H4 (cell line): Measurements from ENCODE around the gene ZMYM4. TPM values are rescaled to one million over a fixed set of nuclear protein-coding genes. Genes with fewer than 3 reads are reported as not detected.
A peak's percentile ranks its signal among the peaks of the same experiment; 100 is the strongest.

Source experiments
- DNase-seq: peaks from one replicate; pipeline ENCODE4 v3.0.0-alpha.2; 2015; ENCODE audit warnings: low spot score
- total RNA-seq: library from RNA; depleted of rRNA; stranded (reverse); fragments of >200 nt; shearing (Covaris generic); gene quantifications from 2 replicates; pipeline ENCODE4 v1.2.3, GENCODE V29; 2014

ZMYM4 gene
- total RNA-seq, 1 experiment from 2014 or later = 14.4 TPM

DNA sequence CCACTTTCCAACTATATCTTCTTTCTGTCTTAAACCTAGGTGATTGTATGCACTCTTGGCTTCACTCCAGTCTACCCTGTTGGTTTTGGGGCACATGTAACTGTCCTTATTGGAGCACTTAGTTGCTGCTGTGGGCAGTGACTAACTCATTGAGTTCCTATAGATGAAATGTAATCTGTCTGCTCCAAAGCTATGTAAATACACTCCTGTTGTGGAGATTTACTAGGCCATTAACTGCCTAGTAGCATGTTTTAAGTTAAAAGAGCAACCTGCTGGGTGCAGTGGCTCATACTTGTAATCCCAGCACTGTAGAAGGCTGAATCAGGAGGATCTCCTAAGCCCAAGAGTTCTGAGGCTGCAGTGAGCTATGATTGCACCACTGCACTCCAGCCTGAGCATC lies 137.6 kb downstream of the ZMYM4 start:
- no peak for DNase-seq

GRCh38 chr1:35407743-35408142 lies 139.2 kb downstream of the ZMYM4 start:
- DNase-seq = no peak

DNA sequence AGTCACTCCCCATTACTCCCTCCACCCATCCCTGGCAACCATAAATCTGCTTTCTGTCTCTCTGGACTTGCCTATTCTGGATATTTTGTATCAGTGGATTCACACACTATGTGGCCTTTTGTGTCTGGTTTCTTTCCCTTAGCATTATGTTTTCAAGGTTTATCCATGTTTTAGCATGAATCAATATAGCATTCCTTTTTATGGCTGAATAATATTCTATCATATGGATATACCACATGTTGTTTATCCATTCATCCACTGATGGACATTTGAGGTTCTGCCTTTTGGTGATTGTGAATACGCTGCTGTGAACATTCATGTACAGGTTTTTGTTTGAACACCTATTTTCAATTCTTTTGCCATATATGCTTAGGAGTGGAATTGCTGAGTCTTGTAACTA lies 140.4 kb downstream of the ZMYM4 start:
- DNase-seq = no peak

DNA sequence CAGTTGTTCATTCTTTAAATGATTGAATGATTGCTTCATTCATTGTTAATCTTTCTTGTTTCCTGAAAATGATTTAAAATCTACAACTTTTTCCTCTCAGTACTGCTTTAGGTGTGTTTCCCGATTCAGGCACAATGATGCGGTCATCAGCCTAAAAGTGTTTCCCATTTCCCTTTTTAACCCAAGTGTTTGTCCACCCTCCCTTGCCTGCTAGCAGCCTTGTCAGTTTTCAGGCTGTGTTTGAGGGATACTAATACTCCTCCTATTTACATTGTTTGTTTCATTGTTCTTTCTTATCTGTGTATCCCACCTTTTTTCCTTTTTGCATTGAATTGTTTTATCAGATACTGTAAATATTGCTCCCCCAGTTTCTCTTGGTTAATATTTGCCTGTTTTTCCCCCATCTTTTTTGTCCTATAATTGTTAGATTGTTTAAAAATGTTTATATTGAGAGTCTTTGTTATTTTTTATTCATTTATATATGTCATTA lies 157.6 kb downstream of the ZMYM4 start:
- no peak for DNase-seq

- DNase-seq = no peak
Observed at GRCh38 chr1:35428360-35428759, 159.9 kb downstream of the ZMYM4 start.

GRCh38 chr1:35430762-35431161 lies 162.3 kb downstream of the ZMYM4 start:
- no peak for DNase-seq

DNA sequence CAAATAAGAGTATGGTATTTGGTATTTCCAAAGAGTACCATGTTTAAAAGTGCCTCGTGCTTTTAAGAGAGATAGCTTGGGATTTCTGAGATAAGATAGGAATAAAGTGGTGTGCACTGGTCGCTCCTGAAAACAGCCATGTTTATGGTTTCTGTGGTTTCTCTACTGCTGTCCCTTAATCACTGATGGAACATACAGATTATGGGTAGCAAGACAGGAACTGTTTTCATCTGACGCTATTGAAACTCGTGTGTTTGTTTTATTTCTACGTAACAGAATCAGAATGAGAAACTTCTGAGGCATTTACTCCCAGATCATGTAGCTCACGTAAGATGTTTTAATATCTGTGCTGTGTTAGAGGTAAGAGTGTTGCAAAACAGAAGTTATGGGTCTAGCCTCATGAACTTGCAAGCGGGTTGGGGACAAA lies 162.7 kb downstream of the ZMYM4 start:
- DNase-seq = peak; percentile 27

GRCh38 chr1:35432231-35432630 lies 163.7 kb downstream of the ZMYM4 start:
- no peak for DNase-seq

GRCh38 chr1:35433714-35434113 lies 165.2 kb downstream of the ZMYM4 start:
- no peak for DNase-seq

GRCh38 chr1:35434703-35435102 lies 166.2 kb downstream of the ZMYM4 start:
- no peak for DNase-seq

GRCh38 chr1:35436078-35436477 lies 167.6 kb downstream of the ZMYM4 start:
- no peak for DNase-seq

DNA sequence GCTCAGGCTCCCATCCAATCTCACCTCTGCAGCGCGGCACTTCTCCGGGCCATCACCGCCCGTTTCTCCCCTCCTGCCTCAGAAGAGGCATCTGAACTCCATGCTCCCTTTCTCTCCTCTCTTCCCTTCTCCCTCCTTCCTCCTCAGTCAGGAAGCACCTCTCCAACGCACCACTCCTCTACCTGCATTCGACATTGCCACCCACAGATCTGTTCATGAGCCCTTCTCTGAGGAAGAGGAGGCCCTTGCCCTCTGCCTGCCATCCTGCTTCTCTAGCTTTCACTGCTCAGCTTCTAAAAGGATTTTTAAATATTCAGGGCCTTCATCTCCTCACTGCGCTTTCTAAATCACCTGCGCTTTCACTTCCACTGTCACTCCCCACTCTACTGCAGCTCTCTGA lies 168.7 kb downstream of the ZMYM4 start:
- DNase-seq = no peak

GRCh38 chr1:35439626-35440025 lies 171.1 kb downstream of the ZMYM4 start:
- no peak for DNase-seq

DNA sequence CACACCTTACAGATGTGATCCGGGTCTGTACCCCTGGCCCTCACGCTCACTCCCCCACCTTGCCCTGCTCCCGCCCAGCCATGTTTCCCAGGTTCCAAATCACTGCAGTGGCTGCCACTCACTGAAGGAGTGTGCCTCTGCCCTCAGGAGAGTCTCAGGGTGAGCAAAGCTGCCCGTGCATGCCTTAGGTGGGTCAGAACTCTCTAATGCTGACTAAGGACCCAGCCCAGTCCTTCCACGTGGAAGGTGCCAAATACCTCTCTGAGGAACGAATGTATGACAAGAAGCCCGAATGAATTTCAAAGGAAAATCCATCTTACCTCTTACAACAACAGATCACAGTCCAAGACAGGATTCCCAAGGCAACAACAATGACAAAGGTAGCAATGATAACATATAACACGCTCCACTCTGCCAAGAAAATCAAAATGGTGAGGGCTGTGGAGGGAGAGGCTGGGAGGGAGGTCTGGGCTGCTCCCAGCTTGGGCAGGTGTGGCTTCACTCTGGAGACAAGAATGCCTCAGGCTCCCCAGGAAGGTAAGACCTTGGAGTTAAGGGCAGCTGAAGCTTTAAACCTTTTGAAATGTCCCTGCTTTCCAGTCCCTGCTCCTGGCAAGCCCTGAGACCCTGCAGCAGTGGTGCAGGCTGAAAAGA lies 173.5 kb downstream of the ZMYM4 start:
- no peak for DNase-seq

GRCh38 chr1:35442734-35443133 lies 174.2 kb downstream of the ZMYM4 start:
- DNase-seq = no peak

DNA sequence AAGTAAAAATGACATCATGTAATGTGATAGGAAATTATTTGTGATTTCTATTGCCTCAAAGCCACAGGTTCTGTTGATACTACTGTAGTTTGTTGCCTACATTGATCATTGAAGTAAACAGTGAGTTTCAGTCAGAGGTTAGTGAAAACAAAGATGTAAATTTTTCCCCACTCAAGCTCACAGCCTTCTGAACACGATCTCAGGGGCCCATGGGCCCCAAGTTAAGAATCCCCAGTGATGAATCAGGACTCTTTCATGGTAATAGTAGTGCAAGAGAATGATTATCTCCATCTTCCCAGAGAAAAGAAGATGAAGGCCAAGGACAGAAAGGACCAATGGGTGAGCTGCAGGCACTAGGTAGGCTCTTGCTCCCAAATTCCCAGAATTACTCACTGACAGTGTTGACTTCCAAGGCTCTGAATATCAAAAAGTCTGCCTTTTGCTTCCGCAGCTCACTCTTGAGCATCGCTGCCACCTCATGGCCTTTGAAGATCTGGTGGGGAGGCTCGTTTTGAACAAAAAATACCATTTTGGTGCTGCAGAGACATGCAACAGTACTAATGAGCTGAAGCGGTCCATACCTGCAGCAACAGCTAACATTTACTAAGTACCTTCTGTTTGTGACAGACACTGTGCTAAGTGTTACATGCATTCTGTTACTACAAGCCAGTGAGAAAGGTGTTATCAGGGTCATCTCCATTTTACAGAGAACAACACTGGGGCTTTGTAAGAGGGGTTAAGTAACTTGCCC lies 175.4 kb downstream of the ZMYM4 start:
- DNase-seq = no peak

DNA sequence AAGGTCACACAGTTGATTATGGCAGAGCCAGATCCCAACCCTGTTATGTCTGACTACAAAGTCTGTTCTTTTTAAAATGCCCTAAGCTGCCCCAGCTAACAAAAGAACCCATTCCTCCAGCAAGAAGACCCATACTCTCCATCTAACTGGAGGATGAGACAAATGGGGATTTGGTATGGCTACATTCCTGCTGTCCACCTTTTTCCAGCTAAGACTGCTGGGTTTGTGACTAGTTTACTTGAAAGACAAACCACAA lies 175.9 kb downstream of the ZMYM4 start:
- no peak for DNase-seq

DNA sequence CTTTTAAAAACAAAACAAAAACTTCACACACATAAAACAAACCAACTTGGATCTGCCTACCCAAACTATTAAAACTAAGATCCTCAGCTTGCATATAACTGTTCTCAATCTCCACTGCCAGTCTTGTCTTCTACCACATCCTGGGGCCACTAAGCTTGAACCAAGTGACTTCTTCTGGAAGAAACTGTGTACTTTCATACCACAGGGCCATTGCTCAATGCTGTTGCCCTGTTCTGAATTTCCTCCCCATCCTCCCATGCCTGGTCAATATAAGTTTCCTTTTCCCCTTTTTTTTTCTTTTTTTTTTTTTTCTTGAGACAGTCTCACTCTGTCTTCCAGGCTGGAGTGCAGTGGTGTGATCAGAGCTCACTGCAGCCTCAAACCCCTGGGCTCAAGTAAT lies 178.8 kb downstream of the ZMYM4 start:
- no peak for DNase-seq

- peak; percentile 75 for DNase-seq
Observed at GRCh38 chr1:35448344-35448801, 179.9 kb downstream of the ZMYM4 start.

GRCh38 chr1:35449334-35450008 lies 181.0 kb downstream of the ZMYM4 start:
- peak; percentile 53 for DNase-seq

GRCh38 chr1:35451125-35451528 lies 182.6 kb downstream of the ZMYM4 start:
- DNase-seq = peak; percentile 45

DNA sequence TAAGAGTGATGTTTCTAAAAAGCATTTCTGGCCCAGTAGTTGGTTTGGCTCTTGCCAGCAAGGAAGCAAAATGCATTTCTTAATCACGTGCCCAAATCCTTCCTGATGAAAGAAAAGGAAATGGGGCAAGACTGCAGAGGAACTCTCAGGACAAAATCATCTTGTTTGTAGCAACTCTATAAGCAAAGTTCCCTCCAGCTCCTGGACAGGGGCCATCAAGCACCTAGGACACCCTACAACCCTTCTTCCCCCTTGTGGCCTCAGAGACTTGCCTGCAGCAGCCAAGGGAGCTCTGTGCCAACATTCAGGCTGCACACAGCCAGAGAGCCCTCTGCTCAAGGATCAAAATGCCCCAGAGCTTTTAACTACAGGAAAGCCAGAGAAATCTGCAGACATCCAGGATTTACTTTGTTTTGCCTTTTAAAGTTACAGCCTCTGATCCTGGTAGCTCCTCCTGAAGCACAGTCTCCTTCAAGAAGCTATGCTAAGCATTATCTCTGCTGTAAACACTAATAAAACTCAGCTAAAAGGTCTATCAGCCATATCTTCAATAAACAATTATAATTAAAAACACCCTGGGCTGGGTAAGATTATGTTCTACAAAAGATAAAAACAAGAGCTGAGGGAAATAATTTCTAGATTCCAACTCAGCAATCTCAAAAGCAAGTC lies 183.7 kb downstream of the ZMYM4 start:
- DNase-seq = peak; percentile 8
